ENCODE data around the gene ARSJ. TPM values are rescaled to one million over a fixed set of nuclear protein-coding genes. Genes with fewer than 3 reads are reported as not detected.
A peak's percentile ranks its signal among the peaks of the same experiment; 100 is the strongest.
"Not testable (repeated sequence)": the region's sequence is repeated elsewhere in the genome, so short reads cannot be mapped to it uniquely, and the experiment has no call there.

ARSJ gene
- polyA plus RNA-seq, 4 donors, result 0.22 to 14.4 (median 1.0) TPM; not detected in 1

- DNase-seq, result no peak
- Histone ChIP-seq H3K27me3 (ENCODE audit: control insufficient read depth in 3 of 3, insufficient read depth in 3 of 3, low read length in 3 of 3) (no peaks in the 10 kb centered on the region), H3K27ac (ENCODE audit: low read depth in 1 of 3, low read length in 2 of 3) (no peak overlapping the region), H3K4me1 (ENCODE audit: control insufficient read depth in 3 of 3, insufficient read depth in 2 of 3, low read depth in 1 of 3, low read length in 2 of 3) (no peaks in the 10 kb centered on the region), H3K4me3 (ENCODE audit: low read depth in 1 of 3, low read length in 3 of 3) (no peak overlapping the region), H3K36me3 (ENCODE audit: control insufficient read depth in 3 of 3, insufficient read depth in 2 of 3, low read depth in 1 of 3, low read length in 3 of 3) (no peaks in the 10 kb centered on the region), H3K9me3 (ENCODE audit: control insufficient read depth in 2 of 2, insufficient read depth in 1 of 2, low read depth in 1 of 2, low read length in 1 of 2) (no peaks in the 10 kb centered on the region)
- WGBS, 3 donors, result 38 to 41% (median 40%) methylated on average over 2 of the region's 2 CpGs
- no peak for FAIRE-seq
Observed at GRCh38 chr4:114019276-114019968, 40.0 kb upstream of the ARSJ start.

GRCh38 chr4:114017120-114017917 lies 37.9 kb upstream of the ARSJ start:
- Histone ChIP-seq H3K36me3 (ENCODE audit: control insufficient read depth in 3 of 3, insufficient read depth in 2 of 3, low read depth in 1 of 3, low read length in 3 of 3) (no peaks in the 10 kb centered on the region), H3K4me3 (ENCODE audit: low read depth in 1 of 3, low read length in 3 of 3) (no peak overlapping the region), H3K27ac (ENCODE audit: low read depth in 1 of 3, low read length in 2 of 3) (no peak overlapping the region), H3K27me3 (ENCODE audit: control insufficient read depth in 3 of 3, insufficient read depth in 3 of 3, low read length in 3 of 3) (no peaks in the 10 kb centered on the region), H3K4me1 (ENCODE audit: control insufficient read depth in 3 of 3, insufficient read depth in 2 of 3, low read depth in 1 of 3, low read length in 2 of 3) (peaks cover 0 to 7% (median 0%) of the 10 kb centered on the region in 3 donors), H3K9me3 (ENCODE audit: control insufficient read depth in 2 of 2, insufficient read depth in 1 of 2, low read depth in 1 of 2, low read length in 1 of 2) (peaks cover 0 to 3% of the 10 kb centered on the region in 2 donors)
- FAIRE-seq (no peak), DNase-seq (no peak)
- 93% methylated on average over 4 of the region's 4 CpGs for WGBS, 3 donors

- H3K9me3 ChIP-seq (ENCODE audit: control insufficient read depth in 2 of 2, insufficient read depth in 1 of 2, low read depth in 1 of 2, low read length in 1 of 2), result peaks cover 0 to 3% of the 10 kb centered on the region in 2 donors
- H3K27me3 ChIP-seq (ENCODE audit: control insufficient read depth in 3 of 3, insufficient read depth in 3 of 3, low read length in 3 of 3), result no peaks in the 10 kb centered on the region
- no peaks in the 10 kb centered on the region for H3K36me3 ChIP-seq (ENCODE audit: control insufficient read depth in 3 of 3, insufficient read depth in 2 of 3, low read depth in 1 of 3, low read length in 3 of 3)
- WGBS, 3 donors, result 49 to 80% (median 79%) methylated on average over 1 of the region's 1 CpG
- peaks cover 0 to 7% (median 0%) of the 10 kb centered on the region in 3 donors for H3K4me1 ChIP-seq (ENCODE audit: control insufficient read depth in 3 of 3, insufficient read depth in 2 of 3, low read depth in 1 of 3, low read length in 2 of 3)
- FAIRE-seq, result no peak
- no peak for DNase-seq
- H3K27ac ChIP-seq (ENCODE audit: low read depth in 1 of 3, low read length in 2 of 3), result no peak overlapping the region
- H3K4me3 ChIP-seq (ENCODE audit: low read depth in 1 of 3, low read length in 3 of 3), result no peak overlapping the region
Observed at GRCh38 chr4:114015444-114015899, 36.0 kb upstream of the ARSJ start.

- not testable (repeated sequence) for H3K27me3 ChIP-seq (ENCODE audit: control insufficient read depth in 3 of 3, insufficient read depth in 3 of 3, low read length in 3 of 3); FAIRE-seq; H3K4me1 ChIP-seq (ENCODE audit: control insufficient read depth in 3 of 3, insufficient read depth in 2 of 3, low read depth in 1 of 3, low read length in 2 of 3); H3K9me3 ChIP-seq (ENCODE audit: control insufficient read depth in 2 of 2, insufficient read depth in 1 of 2, low read depth in 1 of 2, low read length in 1 of 2); H3K36me3 ChIP-seq (ENCODE audit: control insufficient read depth in 3 of 3, insufficient read depth in 2 of 3, low read depth in 1 of 3, low read length in 3 of 3); H3K4me3 ChIP-seq (ENCODE audit: low read depth in 1 of 3, low read length in 3 of 3)
- DNase-seq, result peak; percentile 76 to 78
- H3K27ac ChIP-seq (ENCODE audit: low read depth in 1 of 3, low read length in 2 of 3), result peak overlapping the region in 1 of 3 donors; percentile 34
- WGBS, 3 donors, result 27 to 75% (median 54%) methylated on average over 4 of the region's 4 CpGs
Observed at GRCh38 chr4:114013201-114013600, 33.8 kb upstream of the ARSJ start.

GRCh38 chr4:114012749-114013148 lies 33.3 kb upstream of the ARSJ start:
- H3K27me3 ChIP-seq (ENCODE audit: control insufficient read depth in 3 of 3, insufficient read depth in 3 of 3, low read length in 3 of 3), result no peaks in the 10 kb centered on the region
- no peaks in the 10 kb centered on the region for H3K36me3 ChIP-seq (ENCODE audit: control insufficient read depth in 3 of 3, insufficient read depth in 2 of 3, low read depth in 1 of 3, low read length in 3 of 3)
- H3K4me3 ChIP-seq (ENCODE audit: low read depth in 1 of 3, low read length in 3 of 3), result no peak overlapping the region
- WGBS, 3 donors, result 39 to 68% (median 67%) methylated on average over 8 of the region's 8 CpGs
- no peak for DNase-seq
- peak overlapping the region in 1 of 3 donors; percentile 34 for H3K27ac ChIP-seq (ENCODE audit: low read depth in 1 of 3, low read length in 2 of 3)
- peaks cover 0 to 7% (median 0%) of the 10 kb centered on the region in 3 donors for H3K4me1 ChIP-seq (ENCODE audit: control insufficient read depth in 3 of 3, insufficient read depth in 2 of 3, low read depth in 1 of 3, low read length in 2 of 3)
- no peak for FAIRE-seq
- peaks cover 0 to 3% of the 10 kb centered on the region in 2 donors for H3K9me3 ChIP-seq (ENCODE audit: control insufficient read depth in 2 of 2, insufficient read depth in 1 of 2, low read depth in 1 of 2, low read length in 1 of 2)

GRCh38 chr4:114005569-114006442 lies 26.4 kb upstream of the ARSJ start:
- no peak for FAIRE-seq
- no peak overlapping the region for H3K27ac ChIP-seq (ENCODE audit: low read depth in 1 of 3, low read length in 2 of 3)

GRCh38 chr4:114004483-114005226 lies 25.2 kb upstream of the ARSJ start:
- H3K4me1 ChIP-seq (ENCODE audit: control insufficient read depth in 3 of 3, insufficient read depth in 2 of 3, low read depth in 1 of 3, low read length in 2 of 3); H3K27me3 ChIP-seq (ENCODE audit: control insufficient read depth in 3 of 3, insufficient read depth in 3 of 3, low read length in 3 of 3); DNase-seq; H3K36me3 ChIP-seq (ENCODE audit: control insufficient read depth in 3 of 3, insufficient read depth in 2 of 3, low read depth in 1 of 3, low read length in 3 of 3); H3K4me3 ChIP-seq (ENCODE audit: low read depth in 1 of 3, low read length in 3 of 3); FAIRE-seq; H3K27ac ChIP-seq (ENCODE audit: low read depth in 1 of 3, low read length in 2 of 3); H3K9me3 ChIP-seq (ENCODE audit: control insufficient read depth in 2 of 2, insufficient read depth in 1 of 2, low read depth in 1 of 2, low read length in 1 of 2): not testable (repeated sequence)
- 86 to 88% (median 88%) methylated on average over 18 to 20 of the region's 20 CpGs for WGBS, 3 donors

More at GRCh38 chr4:114005569-114006442, 26.4 kb upstream of the ARSJ start:
- no peaks in the 10 kb centered on the region for H3K9me3 ChIP-seq (ENCODE audit: control insufficient read depth in 2 of 2, insufficient read depth in 1 of 2, low read depth in 1 of 2, low read length in 1 of 2)
- no peaks in the 10 kb centered on the region for H3K36me3 ChIP-seq (ENCODE audit: control insufficient read depth in 3 of 3, insufficient read depth in 2 of 3, low read depth in 1 of 3, low read length in 3 of 3)
- WGBS, 3 donors, result 67 to 76% (median 72%) methylated on average over 4 of the region's 4 CpGs
- H3K4me1 ChIP-seq (ENCODE audit: control insufficient read depth in 3 of 3, insufficient read depth in 2 of 3, low read depth in 1 of 3, low read length in 2 of 3), result no peaks in the 10 kb centered on the region
- peak in 1 of 2 donors; percentile 32 for DNase-seq
- no peaks in the 10 kb centered on the region for H3K27me3 ChIP-seq (ENCODE audit: control insufficient read depth in 3 of 3, insufficient read depth in 3 of 3, low read length in 3 of 3)
- no peak overlapping the region for H3K4me3 ChIP-seq (ENCODE audit: low read depth in 1 of 3, low read length in 3 of 3)

Measured in small intestine (tissue), 7 donors.